Sigmoid colon (tissue), 4 donors: ENCODE measurements around the gene ATG7.

Experiments
- EP300 ChIP-seq, 4 donors: sonication (generic); formaldehyde crosslinking; IDR thresholded peaks; one replicate each; pipeline ENCODE4 v1.6.1; 2017; ENCODE audit warnings: antibody characterized with exemption in 4 of 4
- POLR2A ChIP-seq, 2 donors: fragments of 450-650 bp; IDR thresholded peaks; one replicate each; pipeline ENCODE4 v1.6.1; 2016; ENCODE audit warnings: antibody characterized with exemption in 2 of 2, mild to moderate bottlenecking in 2 of 2, moderate library complexity in 2 of 2
- POLR2AphosphoS5 ChIP-seq, 4 donors: sonication (generic); formaldehyde crosslinking; IDR thresholded peaks; one replicate each; pipeline ENCODE4 v1.6.1; 2017; ENCODE audit warnings: antibody characterized with exemption in 4 of 4
- TF ChIP-seq, protein P1 (sequence below), 4 experiments: fragments of 450-650 bp in 3 of 4; fragments of 200-600 bp in 1 of 4; IDR thresholded peaks; one replicate each; pipeline ENCODE4 v1.5.1; 2016 to 2019; ENCODE audit warnings: antibody characterized with exemption in 4 of 4, mild to moderate bottlenecking in 3 of 4, moderate library complexity in 2 of 4

DNA sequence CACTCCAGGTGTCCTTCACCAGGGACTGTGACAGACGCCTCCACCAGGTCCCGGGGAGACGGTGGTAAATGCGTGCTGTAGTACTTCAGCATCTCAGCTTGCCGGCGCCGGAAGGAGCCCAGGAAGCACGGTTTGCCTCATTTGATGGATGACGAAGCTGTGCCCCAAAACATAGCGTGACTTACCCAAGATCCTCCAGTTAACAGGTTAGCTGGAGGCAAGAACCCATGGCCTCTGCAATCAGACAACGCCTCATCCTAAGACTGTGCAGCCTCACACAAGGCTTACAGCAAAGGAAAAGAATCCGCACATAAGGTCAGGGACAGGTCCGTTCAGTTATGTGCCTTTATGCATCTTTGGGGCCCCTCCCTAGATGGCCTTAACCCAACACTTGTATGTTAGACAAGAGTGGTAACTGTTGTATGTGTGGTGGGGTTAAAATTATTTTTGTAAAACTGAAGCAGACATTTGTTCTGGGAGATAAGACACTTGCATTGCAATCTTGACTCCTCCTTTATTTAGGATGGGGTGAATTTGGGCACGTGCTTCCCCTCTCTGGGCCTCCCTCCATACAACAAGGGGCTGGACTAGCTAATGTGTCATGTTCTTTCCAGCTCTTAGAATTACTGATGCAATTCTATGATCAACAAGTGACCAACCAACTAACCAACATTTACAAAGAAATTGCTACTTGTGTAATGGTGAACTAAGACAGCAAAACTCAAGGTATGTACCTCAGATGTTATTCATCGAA, 332.1 kb downstream of the ATG7 start:
- no peak for TF ChIP-seq POLR2A (IDR thresholded peaks at IDR 0.05)
- no peak for TF ChIP-seq EP300 (IDR thresholded peaks at IDR 0.05)
- TF ChIP-seq, protein P1, sequence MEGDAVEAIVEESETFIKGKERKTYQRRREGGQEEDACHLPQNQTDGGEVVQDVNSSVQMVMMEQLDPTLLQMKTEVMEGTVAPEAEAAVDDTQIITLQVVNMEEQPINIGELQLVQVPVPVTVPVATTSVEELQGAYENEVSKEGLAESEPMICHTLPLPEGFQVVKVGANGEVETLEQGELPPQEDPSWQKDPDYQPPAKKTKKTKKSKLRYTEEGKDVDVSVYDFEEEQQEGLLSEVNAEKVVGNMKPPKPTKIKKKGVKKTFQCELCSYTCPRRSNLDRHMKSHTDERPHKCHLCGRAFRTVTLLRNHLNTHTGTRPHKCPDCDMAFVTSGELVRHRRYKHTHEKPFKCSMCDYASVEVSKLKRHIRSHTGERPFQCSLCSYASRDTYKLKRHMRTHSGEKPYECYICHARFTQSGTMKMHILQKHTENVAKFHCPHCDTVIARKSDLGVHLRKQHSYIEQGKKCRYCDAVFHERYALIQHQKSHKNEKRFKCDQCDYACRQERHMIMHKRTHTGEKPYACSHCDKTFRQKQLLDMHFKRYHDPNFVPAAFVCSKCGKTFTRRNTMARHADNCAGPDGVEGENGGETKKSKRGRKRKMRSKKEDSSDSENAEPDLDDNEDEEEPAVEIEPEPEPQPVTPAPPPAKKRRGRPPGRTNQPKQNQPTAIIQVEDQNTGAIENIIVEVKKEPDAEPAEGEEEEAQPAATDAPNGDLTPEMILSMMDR (IDR thresholded peaks at IDR 0.05): no peak
- TF ChIP-seq POLR2AphosphoS5 (IDR thresholded peaks at IDR 0.05): peak in 1 of 4 donors; percentile 39
